Activated CD4-positive, alpha-beta memory T cell treated with anti-CD3 and anti-CD28 coated beads for 36 hours (primary cell): ENCODE measurements around the gene ZNF579. TPM values are rescaled to one million over a fixed set of nuclear protein-coding genes. Genes with fewer than 3 reads are reported as not detected.

ENCODE experiments used
- CTCF ChIA-PET: fragments of 350-600 bp; sonication (Branson Sonifier 250); formaldehyde crosslinking; loops from one replicate; lab custom pipeline; 2021; ENCODE audit warnings: antibody characterized with exemption, inconsistent platforms; lab: Charles Lee
- POLR2A ChIA-PET: fragments of 350-600 bp; sonication (Branson Sonifier 250); formaldehyde crosslinking; loops from one replicate; lab custom pipeline; 2021; ENCODE audit warnings: antibody characterized with exemption; lab: Charles Lee
- DNase-seq: peaks from one replicate; pipeline ENCODE4 v3.0.0-alpha.2; 2020
- H3K27ac Mint-ChIP-seq: one replicate; pipeline ENCODE4 v1.8.0; 2021; ENCODE audit warnings: mixed read lengths
- H3K27me3 Mint-ChIP-seq: one replicate; pipeline ENCODE4 v1.8.0; 2021; ENCODE audit warnings: mixed read lengths
- H3K36me3 Mint-ChIP-seq: one replicate; pipeline ENCODE4 v1.8.0; 2021; ENCODE audit warnings: mixed read lengths
- H3K4me1 Mint-ChIP-seq: one replicate; pipeline ENCODE4 v1.8.0; 2021; ENCODE audit warnings: low read depth, mixed read lengths
- H3K4me3 Mint-ChIP-seq: one replicate; pipeline ENCODE4 v1.8.0; 2021; ENCODE audit warnings: mild to moderate bottlenecking, mixed read lengths
- H3K9me3 Mint-ChIP-seq: one replicate; pipeline ENCODE4 v1.8.0; 2021; ENCODE audit warnings: mixed read lengths
- intact Hi-C: fragments of 100-400 bp; cut with micrococcal nuclease; formaldehyde crosslinking; loops from one replicate; pipeline ENCODE4 v1.15.1; 2023
- total RNA-seq, 2 experiments: library from RNA; stranded (reverse); gene quantifications; one replicate each; pipeline ENCODE4 v1.2.3, GENCODE V29; 2021

The ZNF579 gene
- total RNA-seq, 2 experiments from 2014 or later = 6.6 to 6.7 TPM

DNA sequence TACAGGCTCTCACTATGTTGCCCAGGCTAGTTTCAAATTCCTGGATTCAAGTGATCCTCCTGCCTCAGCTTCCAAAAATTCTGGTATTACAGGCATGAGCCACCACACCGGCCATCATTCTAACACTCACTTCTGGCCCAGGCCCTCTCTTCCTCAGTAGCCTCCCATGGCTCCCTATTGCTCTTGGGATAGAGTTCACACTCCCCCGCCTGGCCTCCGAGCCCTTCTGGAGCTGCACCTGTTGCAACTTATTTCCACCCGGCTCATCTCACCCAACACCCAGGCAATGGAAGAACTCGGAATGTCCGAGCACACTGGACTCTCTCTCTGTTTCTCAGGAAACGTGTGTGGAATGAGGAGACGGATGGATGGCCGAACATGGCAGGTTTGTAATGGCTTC is 26.3 kb downstream of the ZNF579 start:
- intact Hi-C loops = no loop called here
- no peaks in the 10 kb centered on the region for H3K4me1 Mint-ChIP-seq
- no peaks in the 10 kb centered on the region for H3K9me3 Mint-ChIP-seq
- DNase-seq = no peak
- H3K36me3 Mint-ChIP-seq = no peaks in the 10 kb centered on the region
- CTCF ChIA-PET = no interaction called here
- H3K27ac Mint-ChIP-seq = no peak overlapping the region
- POLR2A ChIA-PET = no interaction called here
- no peak overlapping the region for H3K4me3 Mint-ChIP-seq
- peaks cover 4% of the 10 kb centered on the region for H3K27me3 Mint-ChIP-seq

DNA sequence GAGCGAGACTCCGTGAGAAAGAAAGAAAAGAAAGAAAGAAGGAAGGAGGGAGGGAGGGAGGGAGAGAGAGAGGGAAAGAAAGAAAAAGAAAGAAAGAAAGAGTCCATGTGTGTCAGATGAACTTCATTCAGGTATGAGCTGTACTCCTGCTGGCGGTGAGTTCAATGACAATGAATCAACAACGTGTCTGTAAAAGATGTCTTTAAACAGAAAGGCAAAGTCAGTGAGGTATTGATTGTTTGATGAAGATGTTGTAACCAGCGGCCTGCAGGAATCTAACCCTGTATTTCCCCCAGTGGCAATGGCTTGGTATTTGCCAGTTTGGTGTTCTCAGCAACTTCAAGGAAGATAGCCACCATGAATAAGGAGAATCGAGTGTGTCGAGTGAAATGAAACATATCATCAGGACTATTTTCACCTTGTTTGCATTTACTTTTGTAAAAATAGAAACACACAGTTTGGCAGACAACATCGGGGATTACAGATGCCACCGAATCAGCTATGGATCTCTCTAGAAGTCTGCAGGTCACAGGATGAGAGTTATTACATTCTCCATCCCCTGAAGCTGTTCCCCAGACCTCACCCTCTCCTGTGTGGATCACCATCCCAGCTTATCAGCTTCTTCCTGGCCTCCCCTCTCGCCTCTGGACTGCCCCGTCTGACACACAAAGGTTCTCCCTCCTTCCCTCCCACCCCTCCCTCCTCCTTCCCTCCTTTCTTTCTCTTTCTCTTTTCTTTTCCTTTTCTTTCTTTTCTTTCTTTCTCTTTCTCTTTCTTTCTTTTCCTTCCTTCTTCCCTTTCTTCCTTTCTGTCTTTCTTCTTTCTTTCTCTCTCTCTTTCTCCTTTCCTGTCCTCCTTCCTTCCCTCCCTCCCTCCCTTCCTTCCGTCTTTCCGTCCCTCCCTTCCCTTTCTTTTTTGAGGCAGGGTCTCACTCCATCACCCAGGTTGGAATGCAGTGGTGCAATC is 27.1 kb downstream of the ZNF579 start:
- ChIA-PET POLR2A (no interaction called here), CTCF (no interaction called here)
- Mint-ChIP-seq H3K27me3 (peaks cover 4% of the 10 kb centered on the region), H3K36me3 (no peaks in the 10 kb centered on the region), H3K27ac (no peak overlapping the region), H3K4me1 (no peaks in the 10 kb centered on the region), H3K9me3 (no peaks in the 10 kb centered on the region), H3K4me3 (no peak overlapping the region)
- no peak for DNase-seq
- intact Hi-C loops = no loop called here

DNA sequence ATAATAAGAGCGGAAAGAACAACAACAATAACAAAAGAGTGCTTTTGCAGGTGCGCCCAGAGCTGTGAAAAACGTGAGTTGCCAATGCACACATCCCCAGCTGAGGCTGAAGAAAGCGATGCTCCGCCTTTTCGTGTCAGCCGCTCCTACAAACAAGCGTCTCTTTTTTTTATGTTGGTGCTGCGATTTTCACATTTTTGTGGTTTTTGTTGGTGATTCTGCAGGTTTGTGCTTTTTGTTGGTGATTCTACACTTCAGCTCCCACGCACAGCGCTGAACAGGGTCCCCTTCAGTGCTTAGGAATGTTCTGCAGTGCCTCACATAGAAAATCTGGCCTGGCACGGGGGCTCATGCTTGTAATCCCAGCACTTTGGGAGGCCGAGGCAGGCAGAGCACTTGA is 28.0 kb downstream of the ZNF579 start:
- Mint-ChIP-seq H3K36me3 (no peaks in the 10 kb centered on the region), H3K27me3 (peaks cover 6% of the 10 kb centered on the region), H3K9me3 (no peaks in the 10 kb centered on the region), H3K4me1 (no peaks in the 10 kb centered on the region), H3K4me3 (no peak overlapping the region), H3K27ac (no peak overlapping the region)
- intact Hi-C loops = no loop called here
- no peak for DNase-seq
- ChIA-PET CTCF (no interaction called here), POLR2A (no interaction called here)

DNA sequence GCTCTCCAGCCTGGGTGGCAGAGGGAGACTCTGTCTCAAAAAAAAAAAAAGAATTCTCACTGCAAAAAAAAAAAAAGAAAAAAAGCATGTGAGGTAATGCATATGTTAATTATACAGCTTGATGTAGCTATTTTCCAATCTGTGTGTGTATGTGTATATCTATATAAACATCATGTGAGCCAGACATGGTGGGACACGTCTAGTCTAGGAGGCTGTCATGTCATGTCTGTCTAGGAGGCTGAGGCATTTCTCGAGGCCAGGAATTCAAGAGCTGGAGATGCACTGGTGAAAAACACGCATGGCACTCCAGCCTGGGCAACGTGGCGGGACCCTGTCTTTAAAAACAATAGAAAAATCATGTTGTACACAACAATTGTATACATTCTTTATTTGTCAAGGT is 28.4 kb downstream of the ZNF579 start:
- Mint-ChIP-seq H3K4me1 (no peaks in the 10 kb centered on the region), H3K36me3 (no peaks in the 10 kb centered on the region), H3K27me3 (peaks cover 10% of the 10 kb centered on the region), H3K9me3 (no peaks in the 10 kb centered on the region), H3K27ac (no peak overlapping the region), H3K4me3 (no peak overlapping the region)
- ChIA-PET CTCF (interaction anchor here (1.3 kb wide), 1 partner anchor 21 kb away, joined by 3 read pairs; no protein-coding TSS in a partner anchor), POLR2A (no interaction called here)
- DNase-seq = no peak
- intact Hi-C loops = no loop called here

DNA sequence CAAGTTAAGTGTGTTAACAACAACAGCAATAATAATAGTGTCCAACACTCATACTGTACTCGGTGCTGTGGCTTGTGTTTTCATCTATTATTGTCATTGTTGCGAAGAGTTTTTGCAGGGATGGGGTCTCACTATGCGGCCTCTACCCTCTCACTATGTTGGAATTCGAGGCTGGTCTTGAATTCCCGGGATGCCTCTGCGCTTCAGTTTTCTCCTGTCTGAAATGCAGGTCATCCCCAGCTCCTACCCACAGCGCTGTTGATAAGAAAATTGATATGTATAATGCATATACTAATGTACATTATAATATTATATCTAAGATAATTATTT is 30.4 kb downstream of the ZNF579 start:
- intact Hi-C loops = no loop called here
- Mint-ChIP-seq H3K36me3 (no peaks in the 10 kb centered on the region), H3K4me1 (no peaks in the 10 kb centered on the region), H3K9me3 (no peaks in the 10 kb centered on the region), H3K4me3 (no peak overlapping the region), H3K27ac (no peak overlapping the region), H3K27me3 (peaks cover 16% of the 10 kb centered on the region)
- POLR2A ChIA-PET = no interaction called here
- CTCF ChIA-PET = no interaction called here
- DNase-seq = no peak

DNA sequence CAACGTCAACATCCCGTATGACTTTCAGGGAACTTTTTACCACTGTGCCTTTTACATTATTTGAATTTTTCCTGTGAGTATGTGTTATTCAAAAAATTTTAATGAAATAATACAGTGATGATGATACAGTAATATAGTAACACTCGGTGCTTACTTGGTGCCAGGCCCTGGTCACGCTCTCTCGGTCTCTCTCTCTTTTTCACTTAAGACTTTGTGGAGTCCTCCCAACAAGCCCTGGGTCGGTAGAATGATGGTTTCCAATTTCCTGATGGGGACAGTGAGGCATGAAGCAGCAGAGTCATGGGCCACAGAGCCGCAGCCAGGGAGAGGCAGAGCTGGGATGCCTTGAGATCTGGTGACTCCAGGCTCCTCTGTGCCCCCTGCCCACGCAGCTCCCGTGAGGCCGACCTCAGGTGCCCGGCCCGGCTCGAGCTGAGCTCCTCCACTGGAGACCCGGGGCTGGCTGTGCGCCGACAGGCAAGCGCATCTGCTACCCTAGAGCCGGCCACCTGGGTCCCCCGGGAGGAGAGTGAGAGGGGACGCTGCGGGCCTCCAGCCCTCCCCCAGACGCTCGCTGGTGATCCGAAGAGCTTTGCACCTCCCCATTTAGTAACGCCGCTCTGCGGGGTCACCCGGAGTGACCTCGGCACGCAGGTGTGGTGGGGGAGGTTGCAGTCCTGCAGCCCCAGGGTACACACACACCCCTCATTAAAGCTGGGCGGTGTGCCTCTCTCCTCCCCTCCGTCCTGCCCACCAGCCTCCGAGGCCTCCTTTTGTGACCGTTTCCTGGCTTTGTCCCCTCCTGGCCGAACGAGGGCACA is 30.9 kb downstream of the ZNF579 start:
- ChIA-PET POLR2A (no interaction called here), CTCF (no interaction called here)
- DNase-seq = no peak
- Mint-ChIP-seq H3K9me3 (no peaks in the 10 kb centered on the region), H3K4me1 (no peaks in the 10 kb centered on the region), H3K4me3 (no peak overlapping the region), H3K36me3 (no peaks in the 10 kb centered on the region), H3K27me3 (peaks cover 19% of the 10 kb centered on the region), H3K27ac (no peak overlapping the region)
- intact Hi-C loops = no loop called here

DNA sequence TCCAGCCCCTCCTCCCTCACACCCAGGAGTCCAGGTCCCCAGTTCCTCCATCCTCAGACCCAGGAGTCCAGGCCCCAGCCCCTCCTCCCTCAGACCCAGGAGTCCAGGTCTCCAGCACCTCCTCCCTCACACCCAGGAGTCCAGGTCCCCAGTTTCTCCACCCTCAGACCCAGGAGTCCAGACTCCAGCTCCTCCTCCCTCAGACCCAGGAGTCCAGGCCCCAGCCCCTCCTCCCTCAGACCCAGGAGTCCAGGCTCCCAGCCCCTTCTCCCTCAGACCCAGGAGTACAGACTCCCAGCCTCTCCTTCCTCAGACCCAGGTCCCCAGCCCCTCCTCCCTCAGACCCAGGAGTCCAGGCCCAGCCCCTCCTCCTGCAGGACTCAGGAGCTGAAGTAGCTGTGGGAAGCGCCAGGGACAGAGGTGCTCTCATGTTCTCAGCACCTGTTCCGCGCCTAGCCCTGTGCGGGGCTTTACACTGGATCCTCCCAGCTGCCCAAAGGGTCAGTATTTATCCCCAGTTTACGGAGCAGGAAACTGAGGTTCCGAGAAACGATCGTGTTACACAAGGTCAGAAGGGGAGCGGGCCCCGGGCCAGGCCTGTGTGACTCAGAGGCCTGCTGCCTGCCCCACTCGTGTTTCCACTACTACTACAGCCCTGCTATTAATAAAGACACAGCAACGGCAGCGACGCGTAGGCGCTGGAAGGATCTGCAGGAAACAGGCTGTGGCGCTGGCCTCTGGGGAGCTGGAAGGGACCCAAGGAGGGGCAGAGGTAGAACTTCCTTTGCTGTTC is 33.6 kb downstream of the ZNF579 start:
- intact Hi-C loops = no loop called here
- Mint-ChIP-seq H3K9me3 (no peaks in the 10 kb centered on the region), H3K4me1 (no peaks in the 10 kb centered on the region), H3K27me3 (peaks cover 20% of the 10 kb centered on the region), H3K36me3 (no peaks in the 10 kb centered on the region), H3K4me3 (no peak overlapping the region), H3K27ac (no peak overlapping the region)
- DNase-seq = no peak
- ChIA-PET POLR2A (no interaction called here), CTCF (interaction anchor here (0.9 kb wide), 1 partner anchor 43 kb away, joined by 3 read pairs; no protein-coding TSS in a partner anchor)

DNA sequence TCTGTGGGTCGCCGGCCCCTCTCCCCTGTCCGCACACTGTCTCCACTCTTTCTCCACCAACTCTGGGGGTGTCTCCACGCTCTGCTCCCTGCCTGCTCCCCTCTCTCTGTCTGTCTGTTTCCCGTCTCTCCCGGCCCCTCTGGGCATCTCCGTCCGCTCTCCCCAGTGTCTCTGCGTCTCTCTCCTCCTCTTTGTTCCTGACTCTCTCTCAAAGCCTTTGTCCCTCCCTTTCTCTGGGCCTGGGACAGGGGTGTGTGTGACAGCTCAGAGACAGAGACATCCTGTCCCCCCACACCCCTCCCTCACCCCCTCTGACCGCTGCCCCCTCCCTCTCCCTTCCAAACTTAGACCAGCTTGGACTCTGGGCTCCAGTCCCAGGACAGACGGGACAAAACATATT is 34.6 kb downstream of the ZNF579 start:
- peaks cover 20% of the 10 kb centered on the region for H3K27me3 Mint-ChIP-seq
- ChIA-PET CTCF (interaction anchor here (0.9 kb wide), 1 partner anchor 42 kb away, joined by 3 read pairs; no protein-coding TSS in a partner anchor), POLR2A (no interaction called here)
- H3K9me3 Mint-ChIP-seq = no peaks in the 10 kb centered on the region
- no peak overlapping the region for H3K4me3 Mint-ChIP-seq
- H3K27ac Mint-ChIP-seq = no peak overlapping the region
- no peaks in the 10 kb centered on the region for H3K36me3 Mint-ChIP-seq
- no peak for DNase-seq
- intact Hi-C loops = no loop called here
- H3K4me1 Mint-ChIP-seq = no peaks in the 10 kb centered on the region

DNA sequence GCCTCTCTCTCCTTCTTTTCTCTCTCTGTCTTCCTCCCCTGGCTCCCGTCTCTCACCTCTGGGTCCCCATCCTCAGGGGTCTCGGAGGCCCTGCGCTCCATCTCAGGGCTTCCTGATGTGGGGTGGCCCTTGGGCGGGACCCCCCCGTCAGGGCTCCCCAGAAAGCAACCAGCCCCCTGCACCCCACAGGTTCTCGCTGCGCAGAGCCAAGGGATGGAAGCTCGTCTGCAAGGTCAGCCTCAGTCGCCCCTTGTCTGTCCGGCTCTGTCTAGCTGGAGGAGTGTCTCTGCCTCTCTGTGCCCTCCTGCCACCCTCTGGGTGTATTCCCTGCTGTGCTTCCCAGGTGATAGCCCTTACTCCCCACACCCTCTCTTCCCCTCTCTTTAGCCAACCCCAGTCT is 35.2 kb downstream of the ZNF579 start, which contains the start of gene SBK3:
Gene SBK3, minus strand, starts transcription at position 101 of the 400 bp plus-strand sequence. Its CDS starts 0 bp downstream, at position 101.
- DNase-seq = no peak
- no peak within 1 kb of the TSS for H3K27ac Mint-ChIP-seq
- no peak within 1 kb of the TSS for H3K4me3 Mint-ChIP-seq
- H3K36me3 Mint-ChIP-seq = no peaks in the 10 kb centered on the region
- peaks cover 20% of the 10 kb centered on the region for H3K27me3 Mint-ChIP-seq
- no peaks in the 10 kb centered on the region for H3K9me3 Mint-ChIP-seq
- intact Hi-C loops = no loop called here
- POLR2A ChIA-PET = no interaction called here
- no peaks in the 10 kb centered on the region for H3K4me1 Mint-ChIP-seq
- CTCF ChIA-PET = no interaction called here

DNA sequence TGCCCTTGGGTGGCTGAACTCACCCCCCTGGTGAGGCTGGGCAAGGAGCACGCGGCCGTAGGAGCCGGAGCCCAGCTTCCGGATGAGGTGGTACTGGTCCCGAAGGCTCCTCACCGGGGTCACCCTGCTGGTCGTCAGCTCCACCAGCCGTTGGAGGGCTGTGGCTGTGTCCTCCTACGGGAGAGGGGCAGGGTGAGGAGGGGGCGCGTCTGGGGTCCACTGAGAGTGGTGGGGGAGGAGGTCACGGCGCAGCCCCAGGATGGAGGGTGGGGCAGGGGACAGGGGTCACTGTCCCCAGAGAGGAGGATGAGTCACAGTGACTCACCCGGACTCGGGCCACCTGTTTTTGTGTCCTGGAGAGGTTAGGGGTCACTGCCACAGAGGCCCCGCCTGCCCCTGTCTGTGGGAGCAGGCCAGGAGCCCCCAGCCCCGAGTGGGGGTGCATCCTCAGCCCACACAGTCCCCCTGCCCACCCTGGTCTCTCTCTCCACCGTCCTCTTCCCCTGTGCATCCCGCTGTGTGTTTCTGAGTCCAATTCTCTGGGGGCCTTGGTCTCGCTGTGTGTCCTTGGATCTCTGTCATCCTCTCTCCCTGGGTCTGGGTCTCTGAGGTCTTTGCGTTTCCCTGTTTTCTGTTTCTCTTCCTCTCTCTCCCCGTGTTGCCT is 35.7 kb downstream of the ZNF579 start:
- H3K4me1 Mint-ChIP-seq = no peaks in the 10 kb centered on the region
- H3K4me3 Mint-ChIP-seq = no peak overlapping the region
- ChIA-PET CTCF (no interaction called here), POLR2A (no interaction called here)
- H3K27me3 Mint-ChIP-seq = peaks cover 20% of the 10 kb centered on the region
- no peak for DNase-seq
- no peak overlapping the region for H3K27ac Mint-ChIP-seq
- H3K9me3 Mint-ChIP-seq = no peaks in the 10 kb centered on the region
- intact Hi-C loops = no loop called here
- H3K36me3 Mint-ChIP-seq = no peaks in the 10 kb centered on the region

DNA sequence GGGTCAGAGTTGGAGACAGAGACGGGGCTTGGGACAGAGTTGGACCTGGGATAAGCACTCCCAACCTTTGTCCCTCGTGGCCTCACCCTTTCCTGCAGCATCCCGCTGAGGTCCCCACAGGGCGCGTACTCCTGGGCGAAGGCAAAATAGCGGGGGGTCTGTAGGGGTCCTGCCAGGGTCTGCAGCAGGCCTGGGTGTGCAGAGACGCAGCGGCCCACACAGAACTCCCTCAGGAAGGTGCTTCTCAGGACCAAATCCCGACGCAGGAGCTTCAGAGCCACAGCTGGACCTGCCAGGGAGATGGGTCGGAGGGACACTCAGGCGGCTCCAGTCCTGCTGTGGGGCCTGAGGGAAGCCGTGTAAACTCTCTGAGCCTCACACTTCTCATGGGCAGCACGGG is 36.6 kb downstream of the ZNF579 start:
- Mint-ChIP-seq H3K27me3 (peaks cover 19% of the 10 kb centered on the region), H3K9me3 (no peaks in the 10 kb centered on the region), H3K4me3 (no peak overlapping the region), H3K27ac (no peak overlapping the region), H3K4me1 (no peaks in the 10 kb centered on the region), H3K36me3 (no peaks in the 10 kb centered on the region)
- CTCF ChIA-PET = no interaction called here
- DNase-seq = no peak
- intact Hi-C loops = no loop called here
- POLR2A ChIA-PET = no interaction called here
